ENCODE measurements around the gene BIK. TPM values are rescaled to one million over a fixed set of nuclear protein-coding genes. Genes with fewer than 3 reads are reported as not detected.
"Not testable (repeated sequence)": the region's sequence is repeated elsewhere in the genome, so short reads cannot be mapped to it uniquely, and the experiment has no call there.

Gene BIK
- total RNA-seq, 1 donor from 2014 or later = not detected

GRCh38 chr22:43096420-43096819 is 14.1 kb upstream of the BIK start:
- intact Hi-C loops (cut with DNase I) = no loop called here
- H3K9me3 ChIP-seq = no peaks in the 10 kb centered on the region
- TF ChIP-seq, protein P1, sequence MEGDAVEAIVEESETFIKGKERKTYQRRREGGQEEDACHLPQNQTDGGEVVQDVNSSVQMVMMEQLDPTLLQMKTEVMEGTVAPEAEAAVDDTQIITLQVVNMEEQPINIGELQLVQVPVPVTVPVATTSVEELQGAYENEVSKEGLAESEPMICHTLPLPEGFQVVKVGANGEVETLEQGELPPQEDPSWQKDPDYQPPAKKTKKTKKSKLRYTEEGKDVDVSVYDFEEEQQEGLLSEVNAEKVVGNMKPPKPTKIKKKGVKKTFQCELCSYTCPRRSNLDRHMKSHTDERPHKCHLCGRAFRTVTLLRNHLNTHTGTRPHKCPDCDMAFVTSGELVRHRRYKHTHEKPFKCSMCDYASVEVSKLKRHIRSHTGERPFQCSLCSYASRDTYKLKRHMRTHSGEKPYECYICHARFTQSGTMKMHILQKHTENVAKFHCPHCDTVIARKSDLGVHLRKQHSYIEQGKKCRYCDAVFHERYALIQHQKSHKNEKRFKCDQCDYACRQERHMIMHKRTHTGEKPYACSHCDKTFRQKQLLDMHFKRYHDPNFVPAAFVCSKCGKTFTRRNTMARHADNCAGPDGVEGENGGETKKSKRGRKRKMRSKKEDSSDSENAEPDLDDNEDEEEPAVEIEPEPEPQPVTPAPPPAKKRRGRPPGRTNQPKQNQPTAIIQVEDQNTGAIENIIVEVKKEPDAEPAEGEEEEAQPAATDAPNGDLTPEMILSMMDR (IDR thresholded peaks at IDR 0.05) = no peak
- no peaks in the 10 kb centered on the region for H3K36me3 ChIP-seq
- no peak overlapping the region for H3K27ac ChIP-seq
- no peaks in the 10 kb centered on the region for H3K27me3 ChIP-seq
- H3K4me3 ChIP-seq = no peak overlapping the region
- H3K4me1 ChIP-seq = no peaks in the 10 kb centered on the region
- no peak for DNase-seq (ENCODE audit: low spot score in 2 of 2)

DNA sequence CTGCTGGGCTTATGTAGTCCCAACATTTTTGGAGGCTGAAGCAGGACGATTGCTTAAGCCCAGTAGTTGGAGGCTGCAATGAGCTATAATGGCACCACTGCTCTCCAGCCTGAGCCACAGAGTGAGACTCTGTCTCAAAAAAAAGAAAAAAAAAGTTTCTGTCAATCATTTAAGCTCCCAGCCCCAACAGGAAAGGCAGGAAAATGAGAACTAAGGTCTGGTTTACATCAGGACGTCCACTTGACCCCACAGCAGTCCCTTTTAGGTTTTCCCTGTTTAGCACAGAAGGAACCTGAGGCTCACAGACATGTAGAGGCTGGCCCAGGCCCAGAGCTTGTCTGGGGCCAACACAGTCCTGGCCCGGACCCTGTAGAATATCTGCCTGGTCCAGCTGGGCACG is 12.2 kb upstream of the BIK start:
- H3K4me1 ChIP-seq = no peaks in the 10 kb centered on the region
- no peaks in the 10 kb centered on the region for H3K36me3 ChIP-seq
- DNase-seq (ENCODE audit: low spot score in 2 of 2) = no peak
- no peaks in the 10 kb centered on the region for H3K9me3 ChIP-seq
- no peaks in the 10 kb centered on the region for H3K27me3 ChIP-seq
- TF ChIP-seq, protein P1 (IDR thresholded peaks at IDR 0.05) = no peak
- intact Hi-C loops (cut with DNase I) = no loop called here
- no peak overlapping the region for H3K4me3 ChIP-seq
- no peak overlapping the region for H3K27ac ChIP-seq

DNA sequence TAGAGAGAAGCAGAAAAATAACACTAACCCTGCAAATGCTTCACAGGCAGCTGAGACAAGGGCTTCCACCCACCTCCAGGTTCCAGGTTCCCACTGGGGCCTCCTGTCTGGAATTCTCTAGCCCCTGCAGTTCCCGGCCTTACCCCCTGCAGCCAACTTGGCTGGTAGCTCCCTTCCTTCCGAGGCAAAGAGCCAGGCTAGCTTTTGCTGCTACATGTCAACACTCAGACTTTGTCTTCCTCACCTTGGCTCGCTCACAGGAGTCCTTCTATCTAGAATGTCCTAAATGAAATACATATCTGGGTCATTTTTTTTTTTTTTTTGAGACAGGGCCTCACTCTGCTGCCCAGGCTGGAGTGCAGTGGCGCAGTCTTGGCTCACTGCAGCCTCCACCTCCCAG is 11.5 kb upstream of the BIK start:
- Histone ChIP-seq H3K27me3 (no peaks in the 10 kb centered on the region), H3K4me3 (no peak overlapping the region), H3K27ac (no peak overlapping the region), H3K9me3 (no peaks in the 10 kb centered on the region), H3K4me1 (no peaks in the 10 kb centered on the region), H3K36me3 (no peaks in the 10 kb centered on the region)
- TF ChIP-seq, protein P1 (IDR thresholded peaks at IDR 0.05) = no peak
- DNase-seq (ENCODE audit: low spot score in 2 of 2) = no peak
- intact Hi-C loops (cut with DNase I) = no loop called here

DNA sequence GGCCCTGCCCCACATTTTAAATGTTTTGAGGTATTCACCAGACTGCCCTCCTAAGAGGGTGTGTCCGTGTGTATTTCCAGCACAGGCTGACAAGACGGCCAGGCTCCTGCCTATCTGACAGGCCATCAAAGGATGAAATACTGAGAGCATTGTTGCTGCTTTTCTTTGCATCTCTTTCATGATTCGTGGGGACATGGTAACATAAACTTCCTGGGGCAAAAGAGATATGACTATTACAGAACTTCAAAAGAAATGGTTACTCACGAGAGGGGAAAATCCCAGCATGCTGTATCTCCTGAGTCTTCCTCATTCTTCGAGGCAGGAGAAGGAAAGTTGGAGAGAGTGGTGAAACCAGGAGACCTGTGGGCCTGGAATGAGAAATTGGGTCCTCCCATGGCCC is 10.3 kb upstream of the BIK start:
- TF ChIP-seq, protein P1 (IDR thresholded peaks at IDR 0.05) = no peak
- H3K27me3 ChIP-seq = no peaks in the 10 kb centered on the region
- DNase-seq (ENCODE audit: low spot score in 2 of 2) = no peak
- no peaks in the 10 kb centered on the region for H3K36me3 ChIP-seq
- intact Hi-C loops (cut with DNase I) = no loop called here
- H3K4me1 ChIP-seq = no peaks in the 10 kb centered on the region
- no peak overlapping the region for H3K27ac ChIP-seq
- H3K4me3 ChIP-seq = no peak overlapping the region
- no peaks in the 10 kb centered on the region for H3K9me3 ChIP-seq

- no peaks in the 10 kb centered on the region for H3K27me3 ChIP-seq
- intact Hi-C loops (cut with DNase I) = no loop called here
- no peaks in the 10 kb centered on the region for H3K4me1 ChIP-seq
- H3K4me3 ChIP-seq = no peak overlapping the region
- H3K27ac ChIP-seq = no peak overlapping the region
- DNase-seq (ENCODE audit: low spot score in 2 of 2) = no peak
- H3K36me3 ChIP-seq = no peaks in the 10 kb centered on the region
- H3K9me3 ChIP-seq = no peaks in the 10 kb centered on the region
- TF ChIP-seq, protein P1 (IDR thresholded peaks at IDR 0.05) = no peak
Measured at GRCh38 chr22:43101306-43101705, 9.2 kb upstream of the BIK start.

DNA sequence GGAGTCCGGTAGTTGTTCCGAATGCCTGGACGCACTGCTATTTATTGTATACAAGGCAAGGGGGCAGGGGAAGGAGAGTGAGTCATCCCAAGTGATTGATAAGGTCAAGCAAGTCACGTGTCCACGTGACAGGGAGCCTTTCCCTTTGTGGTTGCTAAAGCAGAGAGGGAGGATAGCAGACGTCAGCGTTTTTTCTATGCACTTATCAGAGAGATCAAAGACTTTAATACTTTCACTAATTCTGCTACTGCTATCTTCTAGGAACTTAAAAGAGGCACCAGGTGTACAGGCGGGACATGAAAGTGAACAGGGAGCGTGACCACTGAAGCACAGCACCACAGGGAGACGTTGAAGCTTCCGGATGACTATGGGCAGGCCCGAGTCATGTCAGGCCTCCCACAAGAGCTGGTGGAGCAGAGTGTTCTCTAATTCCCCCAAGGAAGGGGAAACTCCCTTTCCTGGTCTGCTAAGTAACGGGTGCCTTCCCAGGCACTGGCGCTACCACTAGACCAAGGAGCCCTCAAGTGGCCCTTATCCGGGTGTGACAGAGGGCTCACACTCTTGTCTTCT is 6.4 kb upstream of the BIK start:
- H3K27me3 ChIP-seq; H3K9me3 ChIP-seq; DNase-seq (ENCODE audit: low spot score in 2 of 2); H3K4me1 ChIP-seq; H3K4me3 ChIP-seq; intact Hi-C loops (cut with DNase I); H3K27ac ChIP-seq; H3K36me3 ChIP-seq: not testable (repeated sequence)

- H3K27ac ChIP-seq; H3K36me3 ChIP-seq; intact Hi-C loops (cut with DNase I); H3K4me1 ChIP-seq; H3K4me3 ChIP-seq; DNase-seq (ENCODE audit: low spot score in 2 of 2); H3K9me3 ChIP-seq; H3K27me3 ChIP-seq: not testable (repeated sequence)
Measured at GRCh38 chr22:43104950-43105349, 5.6 kb upstream of the BIK start.
